Measurements from ENCODE around the gene FETUB. TPM values are rescaled to one million over a fixed set of nuclear protein-coding genes. Genes with fewer than 3 reads are reported as not detected.

Gene FETUB
- total and polyA plus RNA-seq, 2 of the 4 experiments (the other 2 are of a cell fraction): not detected

DNA sequence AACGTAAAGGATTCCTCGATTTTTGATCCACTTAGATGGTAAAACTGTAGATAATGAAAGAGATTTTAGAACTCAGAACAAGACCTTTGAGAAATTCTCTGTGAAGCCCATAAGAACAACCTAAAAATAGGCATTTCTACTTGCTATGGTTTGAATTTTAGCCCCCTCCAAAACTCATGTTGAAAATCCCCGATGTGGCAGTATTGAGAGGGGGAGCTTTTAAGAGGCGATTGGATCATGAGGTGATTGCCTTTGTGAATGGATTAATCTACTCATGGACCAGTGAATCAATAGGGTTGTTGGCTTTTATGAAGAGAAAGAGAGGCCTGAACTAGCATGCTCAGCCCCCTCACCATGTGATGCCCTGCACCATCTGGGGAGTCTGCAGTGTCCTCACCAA lies 47.5 kb upstream of the FETUB start:
- Histone ChIP-seq H3K36me3 (ENCODE audit: control insufficient read depth, insufficient read depth, low read length) (no peaks in the 10 kb centered on the region; the same call in 1 of the 2 replicates), H2BK15ac (ENCODE audit: low read depth, low read length) (no peak overlapping the region), H2AK5ac (ENCODE audit: low read depth, low read length) (no peak overlapping the region), H3K56ac (ENCODE audit: extremely low read depth, insufficient read depth, low read length) (no peak overlapping the region), H3K9me1 (ENCODE audit: insufficient read depth, low read length) (no peaks in the 10 kb centered on the region), H4K5ac (ENCODE audit: low read depth, low read length) (no peak overlapping the region), H2BK5ac (ENCODE audit: low read depth, low read length, poor library complexity, severe bottlenecking) (no peak overlapping the region), H3K4me2 (ENCODE audit: low read depth, low read length) (no peak overlapping the region), H3K9ac (ENCODE audit: low read depth, low read length) (no peak overlapping the region), H3K79me1 (ENCODE audit: low read depth in 1 of 2, low read length in 2 of 2) (no peaks in the 10 kb centered on the region), H2AK9ac (replicated peaks; ENCODE audit: low read depth, low read length, poor library complexity) (no peak overlapping the region), H3K18ac (ENCODE audit: low read depth, low read length) (no peak overlapping the region), H3K23ac (ENCODE audit: low read depth, low read length) (no peak overlapping the region), H2AFZ (replicated peaks; ENCODE audit: low read length, poor library complexity) (no peak overlapping the region), H2BK20ac (ENCODE audit: low read depth, low read length) (no peak overlapping the region), H3K4ac (ENCODE audit: low read depth, low read length) (no peak overlapping the region), H4K91ac (ENCODE audit: insufficient read depth, low read depth, low read length) (no peak overlapping the region), H4K20me1 (ENCODE audit: insufficient read depth, low read length) (no peaks in the 10 kb centered on the region), H3K27ac (ENCODE audit: insufficient read depth, low read length) (no peak overlapping the region), H2BK120ac (ENCODE audit: low read depth, low read length) (no peak overlapping the region), H3K9me3 (ENCODE audit: control insufficient read depth, insufficient read depth, low read length) (no peaks in the 10 kb centered on the region), H3K4me1 (ENCODE audit: control insufficient read depth, insufficient read depth, low read length) (no peaks in the 10 kb centered on the region), H3K4me3 (ENCODE audit: insufficient read depth, low read depth, low read length) (no peak overlapping the region), H4K8ac (ENCODE audit: low read depth in 2 of 2, low read length in 2 of 2) (no peak overlapping the region), H3K14ac (replicated peaks; ENCODE audit: low read depth, low read length) (no peak overlapping the region), H3K27me3 (ENCODE audit: control insufficient read depth, insufficient read depth, low read length) (peaks cover 3% of the 10 kb centered on the region; the same call in 1 of the 2 replicates)
- no TSS peak for BruUV-seq (replicated peaks)
- intact Hi-C loops (cut with micrococcal nuclease): no loop called here
- no peak for DNase-seq
- WGBS, 2 experiments (ENCODE audit: extremely low coverage in 2 of 2, insufficient read length in 1 of 2): no CpG with 5 or more reads among the region's 4 CpGs
- dilution Hi-C loops (cut with HindIII; ENCODE audit: low sequenced_read_pairs, unreplicated experiment): no loop called here
- ATAC-seq (ENCODE audit: low read depth): no peak
- in situ Hi-C loops (cut with MboI; ENCODE audit: low sequenced_read_pairs): no loop called here
- POLR2A ChIA-PET (ENCODE audit: unreplicated experiment): no interaction called here
- CTCF ChIA-PET: interaction anchor here (2.6 kb wide), 1 partner anchor 23 kb away, joined by 12 read pairs; no protein-coding TSS in a partner anchor
- TF ChIP-seq SMC3 (IDR thresholded peaks at IDR 0.05; ENCODE audit: low read depth, low read length) (no peak), MAFK (IDR thresholded peaks at IDR 0.05; ENCODE audit: low read depth, low read length) (0 out of 2 replicates have a peak, but pooled peaks have one; percentile 11)

Measured in IMR-90 (cell line).